HG03342 (cell line): ENCODE results near the gene ERC1.

Experiments used
- ATAC-seq: cut with Tn5 transposase; IDR thresholded peaks from one replicate; pipeline ENCODE4 v1.9.1; 2021; ENCODE audit warnings: mild to moderate bottlenecking, moderate library complexity; ENCODE audit not compliant: unreplicated experiment

The ERC1 gene

DNA sequence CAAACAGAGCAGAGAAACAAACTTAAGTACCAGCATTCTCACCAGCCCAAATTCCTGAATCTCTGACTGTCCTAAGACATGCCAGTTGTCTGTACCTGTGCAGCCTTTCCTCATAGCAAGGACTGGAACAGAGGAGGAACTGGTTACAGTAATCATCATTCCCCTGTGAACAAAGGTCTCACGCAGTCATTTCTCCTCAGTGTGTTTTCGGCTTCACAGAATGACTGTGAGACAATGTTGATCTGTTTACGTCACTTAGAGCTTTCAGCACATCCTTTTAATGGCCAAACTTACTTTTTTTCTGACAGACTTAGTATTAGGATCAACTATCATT, 434.3 kb downstream of the ERC1 start:
- ATAC-seq, result no peak

- no peak for ATAC-seq
Measured at GRCh38 chr12:1428671-1429070, 437.6 kb downstream of the ERC1 start.

DNA sequence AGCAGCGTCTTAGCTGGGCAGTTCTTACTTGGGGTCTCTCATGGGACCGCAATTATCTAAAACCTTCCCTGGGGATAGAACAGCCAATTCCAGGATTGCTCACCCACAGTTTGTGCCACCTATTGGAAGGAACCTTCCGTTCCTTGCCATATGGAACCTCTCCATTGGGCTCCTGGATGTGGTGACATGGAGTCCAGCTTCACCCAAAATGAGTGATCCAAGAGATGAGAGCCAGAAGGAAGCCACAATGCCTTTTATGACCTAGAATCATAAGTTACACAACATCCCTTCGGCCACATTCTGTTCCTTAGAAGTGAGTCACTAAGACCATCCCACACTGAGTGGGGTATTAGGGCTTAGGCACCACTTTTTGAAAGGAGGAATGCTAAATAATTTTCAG, 439.0 kb downstream of the ERC1 start:
- no peak for ATAC-seq

DNA sequence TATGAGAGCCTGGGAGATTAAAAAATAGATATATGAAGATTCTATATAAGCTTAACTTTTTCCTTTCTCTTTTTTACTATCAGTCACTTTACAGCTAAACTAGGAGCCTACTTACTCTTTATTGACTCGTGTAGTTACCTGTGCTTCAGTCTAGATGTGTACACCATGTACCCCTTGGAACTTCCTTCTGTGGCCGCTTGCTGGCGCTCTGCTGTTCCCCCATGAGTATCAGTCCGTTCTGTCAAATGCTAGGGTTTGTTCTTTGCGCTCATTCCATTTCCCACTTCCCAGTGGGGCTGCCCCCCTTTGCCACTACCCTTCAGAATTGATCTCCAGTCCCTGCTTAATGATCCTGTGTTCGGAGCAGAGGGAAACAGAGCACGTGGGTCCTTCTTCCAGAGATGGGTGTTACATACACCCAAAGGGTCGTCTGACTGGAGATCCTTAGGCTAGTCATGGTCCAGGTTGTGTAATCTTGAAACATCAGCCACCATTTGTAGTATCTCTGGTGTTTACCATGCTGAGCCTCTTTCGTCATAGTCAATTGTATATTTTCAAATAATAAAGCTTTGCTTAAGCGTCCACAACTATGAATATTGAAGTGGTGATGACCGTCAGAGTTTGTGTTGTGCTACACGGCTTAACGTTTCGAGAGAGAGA, 443.4 kb downstream of the ERC1 start:
- no peak for ATAC-seq

DNA sequence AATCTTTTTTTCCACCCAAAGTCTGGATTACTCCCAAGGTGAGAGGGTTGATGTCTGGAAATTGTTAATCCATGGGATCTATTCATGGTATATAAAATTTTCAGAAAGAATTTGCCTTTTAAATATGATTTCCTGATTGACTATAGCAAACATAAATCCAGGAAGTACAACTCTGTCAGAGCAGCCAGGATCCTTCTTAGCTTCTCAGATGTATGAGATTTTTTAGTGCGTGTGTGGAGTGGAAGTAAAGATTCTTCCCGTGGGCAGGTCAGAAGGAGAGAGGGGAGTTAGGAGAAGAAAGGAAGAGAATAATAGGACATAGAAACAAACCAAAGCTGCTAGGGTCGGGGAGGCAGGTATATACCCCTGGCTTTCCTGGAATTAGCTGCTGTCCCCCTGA, 444.0 kb downstream of the ERC1 start:
- no peak for ATAC-seq

DNA sequence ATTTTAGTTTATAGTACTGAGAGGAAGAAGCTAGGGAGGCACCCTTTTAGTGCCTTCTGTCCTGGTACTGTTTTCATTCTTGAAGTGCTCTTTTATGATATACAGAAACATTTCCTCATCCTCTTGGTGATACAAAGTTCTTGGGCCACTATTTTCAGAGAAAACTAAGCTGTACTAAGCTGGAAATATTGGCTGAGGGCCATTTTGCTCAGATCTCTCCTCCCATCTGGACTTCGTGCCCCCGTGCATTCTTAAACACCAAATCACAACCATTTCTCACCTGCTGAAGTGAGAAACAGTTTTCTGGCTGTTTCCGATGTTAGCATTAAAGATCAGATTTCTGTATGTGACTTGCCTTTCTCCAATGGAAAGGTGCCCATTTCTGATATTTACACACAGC, 444.4 kb downstream of the ERC1 start:
- no peak for ATAC-seq

DNA sequence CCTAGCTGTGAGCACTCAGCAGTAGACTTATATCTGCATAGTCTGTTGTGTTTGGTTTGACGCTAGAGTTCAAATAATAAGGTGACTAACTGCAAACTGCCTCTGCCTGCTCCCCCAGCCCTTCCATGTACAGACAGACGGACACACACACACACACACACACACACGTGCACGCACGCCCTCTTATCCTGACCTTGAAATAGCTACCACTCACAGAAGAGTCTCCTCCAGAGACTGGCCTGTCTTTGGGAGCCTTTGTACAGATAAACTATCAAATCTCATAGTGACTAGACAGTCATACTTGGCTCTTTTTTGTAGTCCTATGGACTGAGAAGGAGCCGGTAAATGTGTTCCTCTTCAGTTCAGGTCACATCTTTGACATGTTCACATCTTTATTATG, 445.0 kb downstream of the ERC1 start:
- no peak for ATAC-seq

DNA sequence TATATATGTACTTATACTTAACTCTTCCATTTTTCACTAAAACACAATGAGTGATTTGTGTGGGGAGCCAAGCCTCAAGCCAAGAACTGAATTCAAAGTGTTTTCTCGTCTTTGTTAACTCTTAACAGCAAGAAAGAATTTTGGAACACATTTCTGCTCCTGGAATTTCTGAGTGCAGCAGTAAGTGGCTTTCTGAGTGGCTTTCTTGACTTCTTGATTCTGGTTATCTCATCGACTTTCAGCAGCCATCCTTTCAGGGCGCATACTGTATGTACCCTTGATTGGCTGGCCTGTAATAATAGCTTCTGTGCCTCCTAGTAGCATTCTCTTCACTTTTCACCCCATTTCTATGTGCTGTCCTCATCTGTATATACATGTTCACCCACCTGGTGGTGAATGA, 446.0 kb downstream of the ERC1 start:
- no peak for ATAC-seq

- no peak for ATAC-seq
Measured at GRCh38 chr12:1439201-1439600, 448.2 kb downstream of the ERC1 start.

GRCh38 chr12:1439687-1440086, 448.7 kb downstream of the ERC1 start:
- no peak for ATAC-seq

- ATAC-seq, result no peak
Measured at GRCh38 chr12:1443421-1444141, 452.6 kb downstream of the ERC1 start.

DNA sequence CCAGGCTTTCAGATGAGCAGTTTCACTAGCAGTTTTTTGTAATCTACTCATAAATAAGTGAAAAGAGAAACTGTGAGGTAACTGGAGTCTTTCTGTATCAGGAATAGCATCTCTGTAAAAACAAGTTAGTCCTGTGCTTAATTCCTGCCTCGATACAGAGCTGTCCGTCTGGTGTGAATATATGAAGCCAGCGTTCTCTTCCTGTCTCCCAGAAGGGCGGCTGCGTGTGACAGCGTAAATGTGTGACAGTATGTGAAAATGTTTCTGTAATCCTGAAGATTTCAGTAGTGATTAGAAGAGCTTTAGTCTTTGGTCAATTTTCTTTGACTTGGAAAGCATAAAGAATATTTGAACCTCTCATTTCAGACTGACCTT, 453.1 kb downstream of the ERC1 start:
- no peak for ATAC-seq

DNA sequence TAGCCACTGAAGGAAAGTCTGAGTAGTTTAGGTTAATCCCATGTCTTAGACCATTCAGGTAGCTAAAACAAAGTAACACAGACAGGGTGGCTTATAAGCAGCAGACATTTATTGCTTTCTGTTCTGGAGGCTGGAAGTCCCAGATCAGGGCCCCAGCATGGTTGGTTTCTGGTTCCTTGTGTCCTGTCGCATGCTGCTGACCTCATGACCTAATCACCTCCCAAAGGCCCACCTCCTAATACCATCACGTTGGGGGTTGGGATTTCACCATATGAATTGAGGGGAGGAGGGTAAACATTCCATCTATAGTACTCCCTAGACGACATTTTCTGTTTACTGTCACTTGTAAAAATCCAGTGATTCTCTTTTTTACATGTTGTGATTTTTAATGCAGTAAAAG, 454.8 kb downstream of the ERC1 start:
- ATAC-seq, result no peak

GRCh38 chr12:1448336-1448735, 457.3 kb downstream of the ERC1 start:
- ATAC-seq, result no peak

DNA sequence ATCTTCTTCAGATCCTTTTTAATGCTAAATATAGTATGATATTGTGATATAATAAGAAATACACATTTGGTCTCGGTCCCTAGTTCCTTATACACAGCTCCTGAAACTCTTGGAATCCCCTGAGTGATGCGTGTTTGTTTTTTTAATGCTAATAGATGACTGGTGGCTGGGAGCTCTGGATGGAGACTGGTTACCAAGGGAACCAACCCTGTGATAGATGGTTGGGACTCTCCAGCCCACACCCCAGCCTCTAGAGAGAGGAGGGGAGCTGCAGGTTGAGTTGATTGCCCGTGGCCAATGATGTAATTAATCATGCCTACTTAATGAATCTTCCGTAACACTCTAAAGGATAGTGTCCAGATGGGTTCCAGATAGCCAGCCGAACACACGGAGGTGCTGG, 462.8 kb downstream of the ERC1 start:
- ATAC-seq, result no peak

DNA sequence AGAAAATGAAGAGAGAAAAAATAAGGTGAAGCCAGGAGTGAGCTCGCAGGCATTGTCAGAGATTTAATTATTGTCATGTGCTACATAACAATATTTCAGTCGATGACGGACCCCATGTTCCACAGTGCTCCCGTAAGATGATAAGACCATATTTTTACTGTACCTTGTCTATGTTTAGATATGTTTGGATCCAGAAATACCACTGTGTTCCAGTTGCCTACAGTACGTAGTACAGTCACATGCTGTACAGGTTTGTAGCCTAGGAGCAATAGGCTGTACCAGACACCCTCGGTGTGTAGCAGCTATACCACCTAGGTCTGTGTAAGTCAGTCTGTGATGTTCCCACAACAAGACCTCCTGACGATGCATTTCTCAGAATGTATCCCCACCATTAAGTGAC, 465.9 kb downstream of the ERC1 start:
- no peak for ATAC-seq

DNA sequence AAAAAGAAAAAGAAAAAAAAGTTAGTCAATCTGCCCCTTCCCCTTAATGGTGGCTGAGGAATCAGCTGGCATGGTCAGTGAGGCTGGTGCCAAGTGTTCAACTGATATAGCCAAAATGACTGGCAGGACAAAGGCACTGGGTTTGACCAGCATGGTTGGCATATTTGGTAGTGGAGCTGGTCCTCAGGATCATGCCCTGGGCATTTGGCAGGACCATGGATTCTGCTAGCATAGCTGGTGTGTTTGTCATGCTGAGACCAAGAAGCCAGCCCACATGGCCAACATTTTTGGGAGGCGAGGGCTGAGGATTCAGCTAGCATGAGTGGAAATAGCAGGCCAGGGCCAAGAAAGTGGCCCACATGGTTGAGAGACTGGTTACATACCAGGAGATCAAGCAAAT, 466.9 kb downstream of the ERC1 start:
- ATAC-seq, result no peak

DNA sequence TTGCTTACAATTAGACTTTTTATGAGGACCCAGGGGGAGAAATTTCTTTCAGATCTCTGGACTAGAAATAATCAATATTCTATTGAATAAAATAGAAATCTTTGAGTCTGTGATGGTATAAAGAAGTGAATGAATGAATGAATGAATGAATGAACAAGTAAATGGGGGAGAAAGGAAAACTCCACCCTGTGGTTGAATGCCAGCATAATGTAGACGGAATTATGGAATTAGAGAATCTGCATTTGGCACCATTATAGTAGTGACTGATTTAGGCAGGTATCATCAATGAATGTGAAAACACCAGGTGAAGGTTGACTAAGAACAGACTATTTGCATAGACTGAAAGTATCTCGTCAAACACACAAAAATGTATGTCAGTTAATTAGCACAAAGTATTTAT, 468.3 kb downstream of the ERC1 start:
- no peak for ATAC-seq

GRCh38 chr12:1463073-1463905, 472.3 kb downstream of the ERC1 start:
- no peak for ATAC-seq

- ATAC-seq, result no peak
Measured at GRCh38 chr12:1464925-1465324, 473.9 kb downstream of the ERC1 start.

GRCh38 chr12:1465990-1466389, 475.0 kb downstream of the ERC1 start:
- ATAC-seq, result no peak

DNA sequence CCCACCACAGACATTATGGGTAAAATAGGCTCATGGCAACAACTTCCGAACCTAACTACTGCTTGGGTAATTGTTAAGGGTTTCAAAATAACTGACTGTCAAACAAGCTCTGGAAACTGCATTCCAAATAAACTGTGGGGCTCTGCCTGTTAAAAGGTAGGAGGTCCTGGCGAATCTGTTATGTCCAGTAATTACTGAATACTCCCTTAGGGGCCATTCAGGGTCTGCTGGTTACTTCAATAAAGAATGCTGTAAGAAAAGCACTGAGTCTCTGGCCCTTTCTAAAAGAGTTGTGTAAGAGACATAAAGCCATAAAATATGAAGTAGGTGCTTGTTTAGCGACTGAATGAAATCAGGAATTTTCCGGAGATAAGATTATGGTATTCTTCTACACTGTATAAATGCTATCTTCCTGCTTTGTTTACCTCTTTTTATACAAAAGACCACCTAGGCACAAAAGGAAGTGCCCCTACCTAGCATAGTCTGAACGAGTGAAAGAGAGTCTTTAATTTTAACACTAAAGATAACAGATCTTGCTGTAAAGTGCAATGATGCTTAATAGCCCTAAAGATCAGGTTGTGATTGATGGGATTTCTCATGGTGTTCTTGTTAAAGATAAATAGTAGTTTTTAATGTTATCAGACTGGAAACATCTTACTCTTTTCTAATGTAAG, 475.6 kb downstream of the ERC1 start:
- ATAC-seq, result no peak
